ENCODE data around the gene FRMD6. TPM values are rescaled to one million over a fixed set of nuclear protein-coding genes. Genes with fewer than 3 reads are reported as not detected.

The FRMD6 gene
- total RNA-seq: 104 TPM

DNA sequence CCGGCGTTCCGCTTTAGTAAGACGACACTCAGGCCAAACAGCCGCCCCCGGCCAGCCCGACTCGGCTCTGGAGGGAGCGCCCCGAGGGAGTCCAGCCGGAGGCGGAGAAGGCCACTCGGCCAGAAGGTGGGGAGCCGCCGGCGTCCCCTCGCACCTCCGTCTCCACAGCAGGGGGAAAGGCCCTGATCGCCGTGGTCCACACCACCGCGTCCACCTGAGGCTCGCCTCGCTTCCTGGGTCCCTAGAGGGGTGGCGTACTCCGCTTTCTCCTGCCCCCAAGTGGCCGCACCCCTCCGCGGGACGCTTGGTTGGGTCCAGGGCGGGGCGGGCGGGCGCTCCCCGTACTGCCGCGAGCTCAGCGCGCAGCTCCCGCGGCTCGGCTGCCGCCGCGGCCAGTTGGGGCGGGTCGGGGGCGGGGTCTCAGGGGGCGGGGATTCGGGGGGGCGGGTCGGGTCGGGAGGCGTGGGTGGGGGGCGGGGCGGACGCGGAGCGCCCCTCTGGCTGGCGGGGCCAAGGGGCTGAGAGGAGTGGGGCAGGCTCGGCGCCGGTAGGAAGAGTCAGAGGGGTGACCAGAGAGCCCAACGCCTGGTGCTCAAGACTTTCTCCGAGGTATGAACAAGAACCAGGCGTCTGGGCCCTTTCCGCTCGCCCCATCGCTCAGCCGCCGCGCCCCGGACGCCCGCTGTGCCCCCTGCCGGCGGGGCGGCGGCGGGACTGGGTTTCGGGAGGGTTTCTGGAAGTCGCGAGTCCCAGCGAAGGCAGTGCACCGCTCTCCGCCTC is at the start of gene FRMD6:
Gene FRMD6 (plus strand): TSS at position 523 of the 780 bp plus-strand sequence. CDS start 37,927 bp downstream, outside the sequence.
- DNase-seq (ENCODE audit: low spot score in 2 of 2): peak; percentile 50 to 92
- H3K36me3 ChIP-seq: no peaks in the 10 kb centered on the region
- TF ChIP-seq, protein P1, sequence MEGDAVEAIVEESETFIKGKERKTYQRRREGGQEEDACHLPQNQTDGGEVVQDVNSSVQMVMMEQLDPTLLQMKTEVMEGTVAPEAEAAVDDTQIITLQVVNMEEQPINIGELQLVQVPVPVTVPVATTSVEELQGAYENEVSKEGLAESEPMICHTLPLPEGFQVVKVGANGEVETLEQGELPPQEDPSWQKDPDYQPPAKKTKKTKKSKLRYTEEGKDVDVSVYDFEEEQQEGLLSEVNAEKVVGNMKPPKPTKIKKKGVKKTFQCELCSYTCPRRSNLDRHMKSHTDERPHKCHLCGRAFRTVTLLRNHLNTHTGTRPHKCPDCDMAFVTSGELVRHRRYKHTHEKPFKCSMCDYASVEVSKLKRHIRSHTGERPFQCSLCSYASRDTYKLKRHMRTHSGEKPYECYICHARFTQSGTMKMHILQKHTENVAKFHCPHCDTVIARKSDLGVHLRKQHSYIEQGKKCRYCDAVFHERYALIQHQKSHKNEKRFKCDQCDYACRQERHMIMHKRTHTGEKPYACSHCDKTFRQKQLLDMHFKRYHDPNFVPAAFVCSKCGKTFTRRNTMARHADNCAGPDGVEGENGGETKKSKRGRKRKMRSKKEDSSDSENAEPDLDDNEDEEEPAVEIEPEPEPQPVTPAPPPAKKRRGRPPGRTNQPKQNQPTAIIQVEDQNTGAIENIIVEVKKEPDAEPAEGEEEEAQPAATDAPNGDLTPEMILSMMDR (IDR thresholded peaks at IDR 0.05): peak; percentile 80 to 87 (median 81)
- peaks cover 0 to 8% of the 10 kb centered on the region in 2 donors for H3K4me1 ChIP-seq
- H3K27ac ChIP-seq: peak within 1 kb of the TSS; percentile 95 to 99
- no peaks in the 10 kb centered on the region for H3K27me3 ChIP-seq
- no peaks in the 10 kb centered on the region for H3K9me3 ChIP-seq
- peak within 1 kb of the TSS; percentile 88 to 90 for H3K4me3 ChIP-seq
- intact Hi-C loops (cut with DNase I): loop anchor here (1.0 to 10.0 kb wide), 8 partner anchors 51 to 413 kb away; partner anchors contain the start of genes NID2, RTRAF and TMX1

DNA sequence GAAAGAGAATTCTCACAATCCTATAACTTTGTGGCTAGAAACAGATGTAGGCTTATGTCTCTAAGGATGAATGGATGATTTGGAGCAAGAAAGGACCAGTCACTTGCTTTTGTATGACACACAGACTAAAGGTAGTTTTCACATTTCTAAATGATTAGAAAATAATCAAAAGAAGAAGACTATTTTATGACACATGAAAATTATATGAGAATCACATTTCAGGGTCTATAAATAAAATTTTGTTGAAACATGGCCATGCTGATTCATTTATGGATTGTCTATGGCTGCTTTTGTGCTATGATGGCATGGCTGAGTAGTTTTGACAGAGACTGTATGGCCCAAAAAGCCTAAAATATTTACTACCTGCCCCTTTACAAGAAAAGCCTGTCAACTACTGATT is 49.4 kb upstream of the FRMD6 start:
- intact Hi-C loops (cut with DNase I): no loop called here
- peaks cover 0 to 4% of the 10 kb centered on the region in 2 donors for H3K4me1 ChIP-seq
- TF ChIP-seq, protein P1 (IDR thresholded peaks at IDR 0.05): no peak
- no peak for DNase-seq (ENCODE audit: low spot score in 2 of 2)
- no peaks in the 10 kb centered on the region for H3K27me3 ChIP-seq
- no peak overlapping the region for H3K4me3 ChIP-seq
- H3K27ac ChIP-seq: no peak overlapping the region
- H3K36me3 ChIP-seq: no peaks in the 10 kb centered on the region
- H3K9me3 ChIP-seq: no peaks in the 10 kb centered on the region

DNA sequence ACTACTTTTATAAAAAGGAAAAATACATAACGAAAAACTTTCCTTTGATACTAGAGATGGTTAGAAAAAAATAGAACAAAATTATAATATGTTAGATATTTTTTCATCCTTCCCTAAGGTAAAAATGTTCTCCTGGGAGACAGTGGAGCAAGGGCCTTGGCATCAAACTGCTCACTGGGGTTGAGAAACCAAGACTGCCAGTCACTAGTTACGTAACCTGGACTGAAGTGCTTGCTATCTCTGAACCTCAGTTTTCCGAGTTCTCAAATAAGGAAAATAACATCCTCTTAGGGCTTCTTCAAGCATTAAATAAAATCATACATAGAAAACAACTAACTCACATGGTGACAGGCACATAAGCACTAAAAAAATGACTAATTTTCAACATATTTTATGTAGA is 48.2 kb upstream of the FRMD6 start:
- peaks cover 3 to 4% of the 10 kb centered on the region in 2 donors for H3K4me1 ChIP-seq
- H3K9me3 ChIP-seq: no peaks in the 10 kb centered on the region
- no peak overlapping the region for H3K27ac ChIP-seq
- H3K27me3 ChIP-seq: no peaks in the 10 kb centered on the region
- TF ChIP-seq, protein P1 (IDR thresholded peaks at IDR 0.05): no peak
- H3K4me3 ChIP-seq: no peak overlapping the region
- intact Hi-C loops (cut with DNase I): no loop called here
- DNase-seq (ENCODE audit: low spot score in 2 of 2): no peak
- no peaks in the 10 kb centered on the region for H3K36me3 ChIP-seq

DNA sequence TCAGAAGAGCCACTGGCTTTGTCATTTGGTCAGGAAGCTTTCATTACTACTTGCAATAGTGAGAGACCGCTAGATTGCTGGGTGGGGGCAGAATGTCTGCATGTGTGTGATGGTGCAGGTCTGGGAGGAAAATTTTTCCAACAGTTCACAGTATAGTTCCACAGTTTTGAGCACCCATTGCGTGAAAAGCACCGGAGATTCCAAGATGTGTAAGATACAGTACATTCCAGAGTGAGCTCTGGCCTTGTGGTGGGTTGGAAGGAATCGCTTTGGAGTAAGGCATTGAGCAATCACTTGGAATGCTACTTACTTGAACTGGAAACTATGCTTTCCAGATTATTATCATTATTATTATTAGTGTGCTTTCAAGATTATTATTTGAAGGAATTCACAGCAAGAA is 47.6 kb upstream of the FRMD6 start:
- TF ChIP-seq, protein P1 (IDR thresholded peaks at IDR 0.05): no peak

DNA sequence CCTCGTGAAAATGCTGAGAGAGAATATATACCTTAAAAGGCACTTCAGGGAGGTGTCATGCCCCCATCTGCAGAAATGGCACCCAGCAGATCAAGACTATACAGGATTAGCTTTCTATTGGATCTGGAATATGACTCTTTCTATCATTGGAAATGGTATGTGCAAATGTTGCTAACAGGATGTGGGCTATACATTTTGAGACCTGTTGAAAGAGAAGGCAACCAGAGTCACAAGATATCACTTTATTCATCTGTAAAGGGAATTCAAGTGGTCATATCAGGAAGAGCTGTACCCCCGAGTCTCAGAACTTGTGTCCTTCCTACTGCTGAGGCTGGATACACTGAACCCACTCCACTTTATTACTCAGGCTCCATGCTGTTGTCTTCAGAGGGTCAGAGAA is 46.1 kb upstream of the FRMD6 start:
- TF ChIP-seq, protein P1 (IDR thresholded peaks at IDR 0.05): no peak
- Histone ChIP-seq H3K27ac (no peak overlapping the region), H3K27me3 (no peaks in the 10 kb centered on the region), H3K36me3 (no peaks in the 10 kb centered on the region), H3K9me3 (no peaks in the 10 kb centered on the region), H3K4me1 (peaks cover 3 to 4% of the 10 kb centered on the region in 2 donors), H3K4me3 (no peak overlapping the region)
- intact Hi-C loops (cut with DNase I): no loop called here
- DNase-seq (ENCODE audit: low spot score in 2 of 2): no peak

More for the DNA sequence above, 47.6 kb upstream of the FRMD6 start:
- Histone ChIP-seq H3K4me1 (peaks cover 3 to 4% of the 10 kb centered on the region in 2 donors), H3K27me3 (no peaks in the 10 kb centered on the region), H3K27ac (no peak overlapping the region), H3K9me3 (no peaks in the 10 kb centered on the region), H3K4me3 (no peak overlapping the region), H3K36me3 (no peaks in the 10 kb centered on the region)
- intact Hi-C loops (cut with DNase I): no loop called here
- no peak for DNase-seq (ENCODE audit: low spot score in 2 of 2)
